Panc1 (cell line): ENCODE measurements around the gene CHID1. TPM values are rescaled to one million over a fixed set of nuclear protein-coding genes. Genes with fewer than 3 reads are reported as not detected.

ENCODE experiments used
- ATAC-seq: fragments of 200-7000 bp; cut with Tn5 transposase; 2 replicates; pipeline ENCODE4 v1.9.1; 2020; ENCODE audit warnings: mild to moderate bottlenecking, moderate library complexity
- Bru-seq: library from RNA; stranded (reverse); fragments of 400-500 nt; gene quantifications from one replicate; lab custom pipeline; 2021; lab: Mats Ljungman, UMichigan
- BruChase-seq, 2 experiments: library from RNA; stranded (reverse); fragments of 400-500 nt; gene quantifications; one replicate each; lab custom pipeline; 2021; lab: Mats Ljungman, UMichigan
- BruUV-seq: library from RNA; stranded (reverse); fragments of 400-500 nt; replicated peaks from 2 replicates; lab custom pipeline; 2021; lab: Mats Ljungman, UMichigan
- CTCF ChIA-PET: fragments of 300-600 bp; sonication (Branson Sonifier 250); formaldehyde crosslinking; loops from one replicate; lab custom pipeline; 2022; ENCODE audit warnings: antibody characterized with exemption; lab: Charles Lee
- POLR2A ChIA-PET: fragments of 300-600 bp; sonication (Branson Sonifier 250); formaldehyde crosslinking; loops from one replicate; lab custom pipeline; 2022; ENCODE audit warnings: antibody characterized with exemption; lab: Charles Lee
- DNase-seq: peaks from one replicate; pipeline ENCODE4 v3.0.0-alpha.2; 2010; ENCODE audit warnings: low read depth, low spot score
- H3K27ac ChIP-seq: 2 replicates; pipeline ENCODE4 v1.5.1; 2011; ENCODE audit warnings: mild to moderate bottlenecking, low read length, inconsistent platforms
- H3K27me3 ChIP-seq: fragments of 200-500 bp; sonication (Bioruptor generic); 2 replicates; pipeline ENCODE4 v1.6.0; 2014; ENCODE audit warnings: low read length, inconsistent platforms; ENCODE audit not compliant: control insufficient read depth, insufficient read depth
- H3K36me3 ChIP-seq: fragments of 200-500 bp; sonication (Bioruptor generic); 2 replicates; pipeline ENCODE4 v1.5.1; 2014; ENCODE audit warnings: inconsistent platforms, mild to moderate bottlenecking, low read length, moderate library complexity; ENCODE audit not compliant: control insufficient read depth, insufficient read depth
- H3K4me1 ChIP-seq: 2 replicates; pipeline ENCODE4 v1.5.1; 2011; ENCODE audit warnings: inconsistent platforms, mild to moderate bottlenecking, low read length, moderate library complexity; ENCODE audit not compliant: control insufficient read depth, insufficient read depth
- H3K4me3 ChIP-seq, 2 experiments: 2 replicates each; pipeline ENCODE4 v1.5.1; 2011 to 2012; ENCODE audit warnings: low read depth in 2 of 2, low read length in 2 of 2, mild to moderate bottlenecking in 2 of 2, inconsistent platforms in 1 of 2, moderate library complexity in 1 of 2
- H3K9me3 ChIP-seq: fragments of 200-500 bp; sonication (Bioruptor generic); 2 replicates; pipeline ENCODE4 v1.5.1; 2014; ENCODE audit warnings: low read depth, mild to moderate bottlenecking, inconsistent platforms, low read length, moderate library complexity; ENCODE audit not compliant: control insufficient read depth, insufficient read depth
- CTCF ChIP-seq: fragments of 450-650 bp; IDR thresholded peaks from 2 replicates; pipeline ENCODE4 v1.5.1; 2017; ENCODE audit warnings: mild to moderate bottlenecking
- POLR2AphosphoS5 ChIP-seq: IDR thresholded peaks from 2 replicates; pipeline ENCODE4 v1.6.1; 2012; ENCODE audit warnings: mild to moderate bottlenecking, low read depth, low read length, moderate library complexity
- REST ChIP-seq, 2 experiments: IDR thresholded peaks; 2 replicates each; pipeline ENCODE4 v1.6.1; 2011 to 2012; ENCODE audit warnings: low read depth in 2 of 2, control low read depth in 1 of 2, low read length in 1 of 2, mild to moderate bottlenecking in 1 of 2, moderate library complexity in 1 of 2; ENCODE audit not compliant: insufficient read depth in 1 of 2
- SIN3A ChIP-seq: IDR thresholded peaks from 2 replicates; pipeline ENCODE4 v1.6.1; 2012; ENCODE audit warnings: low read depth, mild to moderate bottlenecking, low read length, moderate library complexity, borderline replicate concordance; ENCODE audit not compliant: insufficient read depth
- TCF7L2 ChIP-seq: IDR thresholded peaks from 2 replicates; pipeline ENCODE4 v1.6.1; 2011; ENCODE audit warnings: mild to moderate bottlenecking, low read depth, low read length, inconsistent platforms
- in situ Hi-C: cut with HindIII; loops from 2 replicates; pipeline ENCODE4 v1.10.0; 2016; ENCODE audit warnings: low sequenced_read_pairs, low pct_unique_long_range_greater_than_20kb
- intact Hi-C: fragments of 100-400 bp; cut with micrococcal nuclease; formaldehyde crosslinking; loops from one replicate; pipeline ENCODE4 v1.10.0; 2022; ENCODE audit not compliant: unreplicated experiment
- long read RNA-seq: library from polyadenylated mRNA; unstranded; transcript quantifications from one replicate; pipeline ENCODE4 v2.0.0, GENCODE V29; 2021; ENCODE audit not compliant: unreplicated experiment
- polyA plus RNA-seq: library from polyadenylated mRNA; unstranded; fragments of >200 nt; gene quantifications from one replicate; pipeline ENCODE4 v1.2.1, GENCODE V29; 2012; ENCODE audit warnings: missing spikeins; ENCODE audit not compliant: insufficient read length
- total RNA-seq: library from RNA; stranded (reverse); gene quantifications from one replicate; pipeline ENCODE4 v1.2.1, GENCODE V29; 2021; ENCODE audit not compliant: unreplicated experiment

CHID1 gene
- total RNA-seq (224 TPM), Bru-seq, nascent RNA (percentile 70 among the genes with signal in this experiment), BruChase-seq, experiment 1, labeled RNA remaining after a 2-hour chase (percentile 75 among the genes with signal in this experiment), BruChase-seq, experiment 2, labeled RNA remaining after a 6-hour chase (percentile 81 among the genes with signal in this experiment)
- 247 TPM for polyA plus RNA-seq
- long read RNA-seq, transcript CHID1-202 (12 exons, 1,289 nt) = minor isoform, 25 of 236 reads
- long read RNA-seq, transcript CHID1-201 (13 exons, 3,374 nt) = major isoform, 107 of 236 reads
- long read RNA-seq, transcript CHID1-203 (14 exons, 1,477 nt) = minor isoform, 16 of 236 reads
- long read RNA-seq, partial matches to known transcripts = 35 of 236 reads
- long read RNA-seq, other reads (novel, unspliced or antisense) = 49 of 236 reads

- DNase-seq = no peak
- in situ Hi-C loops = no loop called here
Measured at GRCh38 chr11:910589-911030, at the start of gene CHID1. TSS of gene CHID1 (minus strand) at chr11:910810. CDS start at chr11:904816, 5,994 bp downstream.

More at GRCh38 chr11:910589-911030, at the start of gene CHID1:
- peak within 1 kb of the TSS; percentile 80 for H3K27ac ChIP-seq
- CTCF ChIA-PET = interaction anchor here (0.8 to 1.4 kb wide), 2 partner anchors 12 to 62 kb away, joined by 3 to 6 read pairs; no protein-coding TSS in a partner anchor
- H3K27me3 ChIP-seq = no peaks in the 10 kb centered on the region
- BruUV-seq = no TSS peak
- ATAC-seq = peak; percentile 99
- POLR2A ChIA-PET = no interaction called here
- H3K4me1 ChIP-seq = peaks cover 17% of the 10 kb centered on the region
- H3K4me3 ChIP-seq = peak within 1 kb of the TSS; percentile 82 to 83
- intact Hi-C loops = no loop called here
- no peak for TF ChIP-seq TCF7L2
- TF ChIP-seq REST (IDR thresholded peaks at IDR 0.05; ENCODE audit: insufficient read depth in 1 of 2, low read depth in 2 of 2, low read length in 1 of 2) = no peak
- peak; percentile 84 for TF ChIP-seq POLR2AphosphoS5
- no peak for TF ChIP-seq SIN3A
- no peak for TF ChIP-seq CTCF
- H3K9me3 ChIP-seq = no peaks in the 10 kb centered on the region
- no peaks in the 10 kb centered on the region for H3K36me3 ChIP-seq
